GM19099 (cell line): Measurements from ENCODE around the gene MYH11.

Experiments used
- POLR2A ChIP-seq: IDR thresholded peaks from 3 replicates; pipeline ENCODE4 v1.6.1; 2011; ENCODE audit warnings: low read depth; ENCODE audit not compliant: insufficient read length; ENCODE audit errors: extremely low read depth

The MYH11 gene

DNA sequence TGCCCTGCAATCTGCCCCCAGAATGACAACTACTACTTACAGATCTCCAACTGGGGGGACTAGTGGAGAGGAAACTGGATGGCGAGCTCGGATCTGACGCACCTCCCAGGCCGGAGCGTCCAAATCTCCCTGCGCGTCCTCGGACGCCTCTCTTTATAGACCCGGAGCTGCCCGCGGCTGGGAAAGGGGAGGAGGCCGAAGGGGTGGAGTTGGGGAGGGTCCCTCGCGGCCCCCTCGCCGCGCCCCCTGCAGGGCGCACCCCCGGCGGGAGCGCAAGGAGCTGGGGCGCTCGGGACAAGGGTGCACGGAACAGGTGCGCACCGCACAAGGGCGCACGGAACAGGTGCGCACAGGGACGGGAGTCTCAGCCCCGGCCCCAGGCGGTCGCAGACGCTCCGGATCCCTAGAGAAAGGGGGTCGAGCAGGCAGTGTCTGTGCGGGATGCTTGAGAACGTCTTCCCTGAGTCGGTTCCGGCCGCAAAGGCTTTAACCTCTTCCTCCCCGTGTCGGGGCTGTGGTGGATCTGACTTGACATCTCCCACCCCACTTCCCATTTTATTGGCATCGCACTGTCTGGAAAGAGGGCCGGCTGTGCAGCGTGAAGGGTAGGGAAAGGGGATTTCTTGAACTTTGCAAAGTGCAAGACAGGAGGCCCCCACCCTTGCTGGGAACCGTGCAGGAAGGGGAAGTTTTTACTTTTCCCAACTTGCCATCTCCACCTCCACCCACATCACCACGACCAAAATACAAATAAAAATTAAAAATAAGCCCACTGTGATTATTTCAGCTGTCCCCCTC, at the start of gene MYH11:
Gene MYH11, minus strand, starts transcription at position 128 of the 798 bp plus-strand sequence. CDS start 18,776 bp downstream, outside the sequence.
- no peak for TF ChIP-seq POLR2A

DNA sequence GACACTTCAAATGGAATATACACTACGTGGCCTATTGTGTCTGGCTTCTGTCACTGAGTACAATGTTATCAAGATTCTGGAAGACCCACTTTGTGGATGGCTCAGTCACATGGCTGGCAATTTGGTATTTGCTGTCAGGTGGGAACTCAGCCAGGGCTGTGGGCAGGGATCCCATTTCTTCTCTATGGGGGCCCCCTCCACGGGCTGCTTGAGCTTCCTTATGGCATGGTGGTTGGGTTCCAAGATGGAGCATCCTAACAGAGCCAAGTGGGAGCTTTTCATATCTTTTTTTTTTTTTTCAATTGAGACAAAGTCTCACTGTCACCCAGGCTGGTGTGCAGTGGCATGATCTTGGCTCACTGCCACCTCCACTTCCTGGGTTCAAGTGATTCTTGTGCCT, 49.6 kb upstream of the MYH11 start:
- no peak for TF ChIP-seq POLR2A

DNA sequence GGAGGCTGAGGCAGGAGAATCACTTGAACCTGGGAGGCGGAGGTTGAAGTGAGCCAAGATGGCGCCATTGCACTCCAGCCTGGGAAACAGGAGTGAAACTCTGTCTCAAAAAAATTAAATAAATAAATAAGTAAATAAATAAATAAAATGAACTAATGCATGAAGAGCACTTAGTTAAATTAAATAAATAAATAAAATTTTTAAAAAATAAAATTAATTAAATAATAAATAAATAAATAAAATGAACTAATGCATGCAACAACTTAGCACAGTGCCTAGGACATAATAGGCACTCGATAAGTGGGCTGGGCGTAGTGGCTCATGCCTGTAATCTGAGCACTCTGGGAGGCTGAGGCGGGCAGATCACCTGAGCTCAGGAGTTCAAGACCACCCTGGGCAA, 47.1 kb upstream of the MYH11 start:
- no peak for TF ChIP-seq POLR2A

DNA sequence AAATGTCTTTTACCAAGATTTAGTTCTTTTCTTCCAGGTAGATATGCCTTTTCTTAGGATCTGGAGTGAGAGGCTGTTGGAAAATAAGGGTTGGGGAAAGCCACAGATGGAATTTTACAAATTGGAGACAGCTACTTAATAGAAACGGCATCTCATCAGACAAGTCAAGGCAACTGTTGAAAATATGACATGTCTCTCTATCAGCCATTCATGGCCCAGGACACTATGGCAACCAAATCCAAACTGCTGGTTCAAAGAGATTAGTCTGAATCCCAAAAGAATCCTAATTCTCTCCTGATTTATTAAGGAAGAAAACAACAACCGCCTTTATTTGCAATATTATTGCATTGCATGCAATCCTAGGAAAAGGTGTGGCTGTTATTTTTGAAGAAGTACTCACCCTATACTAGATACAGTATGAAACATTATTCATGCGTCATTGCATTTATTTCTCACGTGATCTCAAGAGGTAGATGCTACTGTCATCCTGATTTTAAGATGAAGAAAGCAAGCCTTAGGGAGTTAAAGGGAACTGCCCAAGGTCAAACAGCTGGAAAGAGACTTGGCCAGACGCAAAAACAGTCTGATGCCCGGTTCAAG, 44.2 kb upstream of the MYH11 start:
- no peak for TF ChIP-seq POLR2A

DNA sequence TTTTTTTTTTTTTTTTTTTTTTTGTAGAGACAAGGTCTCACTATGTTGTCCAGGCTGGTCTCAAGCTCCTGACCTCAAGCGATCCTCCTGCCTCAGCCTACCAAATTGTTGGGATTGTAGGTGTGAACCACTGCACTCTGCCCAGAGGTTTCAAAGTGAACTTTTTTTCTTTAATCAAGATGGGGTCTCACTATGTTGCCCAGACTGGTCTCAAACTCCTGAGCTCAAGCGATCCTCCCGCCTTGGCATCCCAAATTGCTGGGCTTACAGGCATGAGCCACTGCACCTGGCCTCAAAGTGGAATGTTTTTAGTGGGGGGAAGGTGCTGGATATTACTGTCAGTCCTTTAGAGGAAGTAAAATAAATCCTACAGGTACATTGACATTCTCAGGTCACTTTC, 43.5 kb upstream of the MYH11 start:
- no peak for TF ChIP-seq POLR2A

DNA sequence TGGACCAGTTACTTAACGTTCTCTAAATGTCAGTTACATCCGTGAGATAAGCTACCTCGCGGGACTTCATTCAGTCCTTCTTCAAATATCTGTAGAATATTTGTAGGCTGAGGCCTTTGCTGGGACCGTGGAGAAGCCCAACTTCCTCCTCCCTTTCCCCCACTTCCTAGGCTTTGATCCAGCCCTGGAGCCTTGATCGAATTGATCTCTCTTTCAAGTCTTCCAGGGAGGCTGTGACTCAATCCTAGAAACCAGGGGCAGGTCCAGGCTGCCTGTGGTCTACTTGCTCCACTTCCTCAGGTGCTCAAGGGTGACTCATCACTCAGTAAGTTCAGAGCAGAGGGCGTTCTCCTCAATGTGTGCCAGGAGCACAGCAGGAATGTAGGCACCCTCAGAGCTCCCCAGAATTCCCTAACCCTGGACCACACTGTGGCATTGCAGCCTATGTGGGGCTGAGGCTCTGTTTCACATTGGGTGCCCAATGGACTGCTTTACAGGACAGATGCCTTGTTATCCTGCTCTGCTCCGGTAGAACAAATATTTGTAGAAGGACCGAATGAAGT, 42.8 kb upstream of the MYH11 start:
- TF ChIP-seq POLR2A: no peak

DNA sequence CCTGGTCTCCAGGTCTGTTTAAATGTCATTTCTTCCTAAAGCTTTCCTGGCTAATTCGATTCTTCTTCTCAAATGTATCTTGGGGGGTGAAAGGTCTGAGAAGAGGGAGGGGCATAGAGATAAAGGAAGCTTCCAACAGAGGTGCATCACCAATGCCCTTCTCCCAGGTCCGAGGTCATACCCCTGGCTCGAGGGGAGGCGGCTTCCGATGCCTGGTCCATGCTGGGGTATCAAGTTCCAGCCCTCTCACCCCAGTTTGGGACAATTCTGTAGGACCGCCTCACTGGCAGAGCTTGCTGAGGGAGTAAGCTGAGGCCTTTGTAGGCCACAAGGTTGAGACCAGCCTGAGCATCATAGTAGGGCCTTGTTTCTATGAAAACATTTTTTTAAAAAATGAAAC, 41.8 kb upstream of the MYH11 start:
- TF ChIP-seq POLR2A: no peak

DNA sequence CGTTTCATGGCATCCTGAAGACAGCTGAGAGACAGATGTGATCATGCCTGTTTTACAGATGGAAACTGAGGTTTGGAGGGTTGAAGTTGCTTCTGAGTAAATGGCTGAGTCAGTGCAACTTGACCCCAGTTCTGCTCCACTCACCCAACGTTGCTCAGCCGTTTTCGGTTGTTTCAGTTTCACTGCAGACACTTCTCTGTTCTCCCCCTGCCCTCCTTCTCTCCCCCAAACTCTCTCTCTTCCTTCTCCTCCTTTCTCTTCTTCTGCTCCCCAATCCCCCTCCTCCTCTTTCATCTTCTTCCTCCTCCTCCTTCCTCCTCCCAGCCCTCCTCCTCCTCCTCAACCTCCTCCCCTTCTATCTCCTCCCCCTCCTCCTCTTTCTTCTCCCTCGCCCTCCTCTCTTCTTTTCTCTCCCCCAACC, 41.0 kb upstream of the MYH11 start:
- TF ChIP-seq POLR2A: no peak

DNA sequence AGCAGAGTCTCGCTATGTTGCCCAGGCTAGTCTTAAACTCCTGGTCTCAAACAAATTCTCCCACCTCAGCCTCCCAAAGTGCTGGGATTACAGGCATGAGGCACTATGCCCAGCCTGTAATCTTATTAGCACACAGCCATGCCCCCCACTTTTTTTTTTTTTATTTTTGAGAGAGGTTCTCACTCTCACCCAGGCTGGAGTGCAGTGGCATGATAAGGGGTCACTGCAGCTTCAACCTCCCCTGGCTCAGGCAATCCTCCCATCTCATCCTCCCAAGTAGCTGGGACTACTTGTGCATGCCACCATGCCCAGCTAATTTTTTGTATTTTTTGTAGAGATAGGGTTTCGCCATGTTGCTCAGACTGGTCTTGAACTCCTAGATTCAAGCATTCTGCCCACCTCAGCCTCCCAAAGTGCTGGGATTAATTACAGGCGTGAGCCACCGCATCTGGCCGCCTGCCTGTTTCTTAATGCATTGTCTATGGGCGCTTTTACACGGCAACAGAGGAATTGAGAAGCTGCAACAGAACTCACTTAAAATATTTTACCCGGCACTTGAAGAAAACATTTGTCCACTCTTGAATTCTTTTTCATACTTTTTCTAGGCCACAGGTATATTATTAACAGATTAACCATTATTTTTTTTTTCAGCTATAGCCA, 40.4 kb upstream of the MYH11 start:
- no peak for TF ChIP-seq POLR2A

DNA sequence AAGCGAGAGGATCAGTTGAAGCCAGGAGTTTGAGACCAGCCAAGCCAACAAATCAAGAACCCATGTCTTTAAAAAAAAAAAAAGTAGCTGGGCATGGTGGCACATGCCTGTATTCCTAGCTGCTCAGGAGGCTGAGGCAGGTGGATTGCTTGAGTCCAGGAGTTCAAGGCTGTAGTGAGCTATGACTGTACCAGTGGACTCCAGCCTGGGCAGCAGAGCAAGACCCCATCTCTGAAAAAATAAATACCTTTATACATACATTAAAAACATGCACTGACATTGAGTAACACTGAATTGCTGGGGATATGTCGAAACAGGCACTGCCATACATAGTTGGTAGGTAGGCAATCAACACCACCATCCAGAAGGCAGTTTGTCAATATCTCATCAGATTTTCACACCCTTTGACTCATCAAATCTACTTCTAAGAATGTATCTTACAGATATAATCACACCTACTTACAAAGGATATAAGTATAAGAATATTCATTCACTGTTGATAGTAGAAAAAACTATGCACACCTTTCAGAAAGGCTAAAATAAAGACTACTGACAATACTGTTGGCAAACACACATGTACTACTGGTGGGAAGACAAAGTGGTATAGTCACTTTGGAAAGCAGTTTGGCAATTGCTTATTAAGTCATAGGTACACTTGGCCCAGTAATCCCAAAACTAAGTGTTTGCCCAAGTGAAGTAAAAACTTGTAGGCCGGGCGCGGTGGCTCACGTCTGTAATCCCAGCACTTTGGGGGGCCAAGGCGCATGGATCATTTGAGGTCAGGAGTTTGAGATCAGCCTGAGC, 37.9 kb upstream of the MYH11 start:
- no peak for TF ChIP-seq POLR2A

DNA sequence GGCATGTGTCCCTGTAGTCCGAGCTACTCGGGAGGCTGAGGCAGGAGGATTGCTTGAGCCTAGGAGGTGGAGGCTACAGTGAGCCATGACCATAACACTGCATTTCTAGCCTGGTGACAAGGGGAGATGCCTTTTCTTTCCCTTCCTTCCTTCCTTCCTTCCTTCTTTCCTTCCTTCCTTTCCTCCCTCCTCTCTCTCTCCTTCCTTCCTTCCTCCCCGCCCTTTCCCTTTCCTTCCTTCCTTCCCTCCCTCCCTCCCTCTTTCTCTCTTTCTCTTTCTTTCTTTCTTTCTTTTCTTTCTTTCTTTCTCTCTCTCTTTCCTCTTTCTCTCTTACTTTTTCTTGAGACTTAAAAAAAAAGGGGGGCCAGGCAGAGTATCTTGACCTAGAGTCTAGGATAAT, 34.7 kb upstream of the MYH11 start:
- TF ChIP-seq POLR2A: no peak

DNA sequence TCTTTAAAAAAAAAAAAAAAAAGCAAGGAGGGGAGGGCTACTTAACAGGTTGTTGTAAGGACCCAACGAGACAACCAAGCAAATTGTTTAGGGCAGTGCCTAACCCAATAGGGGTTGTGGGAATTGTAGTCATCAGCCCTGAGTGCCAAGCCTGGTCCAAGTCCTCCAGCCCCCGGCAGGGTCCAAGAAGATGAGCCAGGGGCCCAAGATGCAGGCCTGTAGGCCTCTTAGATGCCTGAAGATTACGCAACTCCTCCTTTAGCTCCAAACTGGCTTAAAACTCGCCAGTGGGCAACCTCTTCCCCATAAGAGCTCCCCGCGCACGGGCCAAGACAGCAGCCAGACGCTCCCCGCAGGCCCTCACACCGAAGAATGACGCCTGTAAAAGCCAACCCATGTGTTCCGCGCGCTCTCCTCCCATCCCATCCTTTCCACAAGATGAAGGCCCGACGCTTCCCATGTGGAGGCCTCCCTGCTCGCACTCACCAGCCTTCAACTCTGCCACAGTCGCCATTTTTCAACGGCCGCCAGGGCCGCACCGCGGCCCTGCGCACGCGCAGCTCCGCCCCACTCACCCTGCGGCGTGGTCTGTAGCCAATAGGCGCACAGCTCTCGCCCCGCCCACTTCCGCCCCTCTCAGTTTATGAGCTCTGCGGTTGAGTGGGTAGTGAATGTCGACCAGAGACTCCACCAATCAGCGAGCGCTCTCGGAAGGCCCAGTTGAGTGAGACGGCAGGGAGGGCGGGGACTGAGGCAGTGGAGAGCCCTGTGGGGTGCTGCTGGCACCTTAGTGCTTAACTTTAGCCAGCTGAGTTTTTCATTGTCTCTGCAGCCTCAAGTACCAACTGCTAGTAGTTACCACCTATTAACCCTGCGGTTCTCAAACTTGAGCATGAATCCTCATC, 31.5 kb upstream of the MYH11 start, which contains the start of gene CEP20:
Gene CEP20, minus strand, starts transcription at position 532 of the 905 bp plus-strand sequence. Its CDS starts 18 bp downstream, at position 514.
- peak; percentile 88 for TF ChIP-seq POLR2A

DNA sequence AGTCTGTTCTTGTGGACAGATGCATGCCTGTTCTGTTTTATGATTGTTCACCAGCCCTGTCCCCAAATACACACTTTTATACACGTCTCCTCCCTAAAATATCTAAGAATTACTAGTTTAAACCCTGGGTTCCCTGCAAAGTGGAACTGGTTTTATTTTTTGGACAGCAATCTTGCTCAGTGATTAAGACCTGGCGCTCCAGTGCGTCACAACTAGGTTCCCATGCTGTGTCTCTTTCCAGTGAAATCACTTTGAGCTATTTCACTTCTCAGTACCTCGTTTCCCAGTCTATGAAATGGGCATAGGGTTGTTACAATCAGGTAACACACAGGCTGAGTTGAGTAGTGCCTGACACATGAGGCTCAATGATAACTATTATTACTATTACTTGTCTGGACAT, 30.5 kb upstream of the MYH11 start:
- TF ChIP-seq POLR2A: no peak

DNA sequence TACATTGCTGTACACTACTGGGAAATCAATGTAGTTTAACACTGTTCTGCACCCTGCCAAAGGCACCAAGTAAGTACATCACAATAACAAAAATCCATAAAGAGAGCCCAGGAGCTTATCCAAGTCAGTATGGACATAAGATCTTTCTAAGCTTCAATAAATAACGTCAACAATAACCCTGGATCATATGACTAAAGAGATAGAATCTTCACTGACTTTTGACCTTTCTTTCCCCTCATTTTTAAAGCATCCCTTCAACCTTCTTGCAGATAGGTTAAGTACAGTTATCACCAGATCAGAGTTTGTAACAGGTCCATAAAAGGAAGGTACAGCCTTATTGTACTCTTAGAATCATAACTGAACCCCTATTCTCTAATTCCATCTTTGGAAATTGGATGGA, 29.2 kb upstream of the MYH11 start:
- TF ChIP-seq POLR2A: no peak
